ENCODE results near the gene FCER2.
A peak's percentile ranks its signal among the peaks of the same experiment; 100 is the strongest.

The FCER2 gene

GRCh38 chr19:7662657-7663056, 39.3 kb downstream of the FCER2 start:
- in situ Hi-C loops (cut with MboI; ENCODE audit: low sequenced_read_pairs, unreplicated experiment), result loop anchor here (25.0 kb wide), 1 partner anchor 300 kb away; no protein-coding TSS in a partner anchor
- DNase-seq (ENCODE audit: low spot score), result no peak
- TF ChIP-seq, protein P1, sequence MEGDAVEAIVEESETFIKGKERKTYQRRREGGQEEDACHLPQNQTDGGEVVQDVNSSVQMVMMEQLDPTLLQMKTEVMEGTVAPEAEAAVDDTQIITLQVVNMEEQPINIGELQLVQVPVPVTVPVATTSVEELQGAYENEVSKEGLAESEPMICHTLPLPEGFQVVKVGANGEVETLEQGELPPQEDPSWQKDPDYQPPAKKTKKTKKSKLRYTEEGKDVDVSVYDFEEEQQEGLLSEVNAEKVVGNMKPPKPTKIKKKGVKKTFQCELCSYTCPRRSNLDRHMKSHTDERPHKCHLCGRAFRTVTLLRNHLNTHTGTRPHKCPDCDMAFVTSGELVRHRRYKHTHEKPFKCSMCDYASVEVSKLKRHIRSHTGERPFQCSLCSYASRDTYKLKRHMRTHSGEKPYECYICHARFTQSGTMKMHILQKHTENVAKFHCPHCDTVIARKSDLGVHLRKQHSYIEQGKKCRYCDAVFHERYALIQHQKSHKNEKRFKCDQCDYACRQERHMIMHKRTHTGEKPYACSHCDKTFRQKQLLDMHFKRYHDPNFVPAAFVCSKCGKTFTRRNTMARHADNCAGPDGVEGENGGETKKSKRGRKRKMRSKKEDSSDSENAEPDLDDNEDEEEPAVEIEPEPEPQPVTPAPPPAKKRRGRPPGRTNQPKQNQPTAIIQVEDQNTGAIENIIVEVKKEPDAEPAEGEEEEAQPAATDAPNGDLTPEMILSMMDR (IDR thresholded peaks at IDR 0.05; ENCODE audit: borderline replicate concordance, control extremely low read depth, extremely low read depth, insufficient read depth, missing control alignments), result no peak

DNA sequence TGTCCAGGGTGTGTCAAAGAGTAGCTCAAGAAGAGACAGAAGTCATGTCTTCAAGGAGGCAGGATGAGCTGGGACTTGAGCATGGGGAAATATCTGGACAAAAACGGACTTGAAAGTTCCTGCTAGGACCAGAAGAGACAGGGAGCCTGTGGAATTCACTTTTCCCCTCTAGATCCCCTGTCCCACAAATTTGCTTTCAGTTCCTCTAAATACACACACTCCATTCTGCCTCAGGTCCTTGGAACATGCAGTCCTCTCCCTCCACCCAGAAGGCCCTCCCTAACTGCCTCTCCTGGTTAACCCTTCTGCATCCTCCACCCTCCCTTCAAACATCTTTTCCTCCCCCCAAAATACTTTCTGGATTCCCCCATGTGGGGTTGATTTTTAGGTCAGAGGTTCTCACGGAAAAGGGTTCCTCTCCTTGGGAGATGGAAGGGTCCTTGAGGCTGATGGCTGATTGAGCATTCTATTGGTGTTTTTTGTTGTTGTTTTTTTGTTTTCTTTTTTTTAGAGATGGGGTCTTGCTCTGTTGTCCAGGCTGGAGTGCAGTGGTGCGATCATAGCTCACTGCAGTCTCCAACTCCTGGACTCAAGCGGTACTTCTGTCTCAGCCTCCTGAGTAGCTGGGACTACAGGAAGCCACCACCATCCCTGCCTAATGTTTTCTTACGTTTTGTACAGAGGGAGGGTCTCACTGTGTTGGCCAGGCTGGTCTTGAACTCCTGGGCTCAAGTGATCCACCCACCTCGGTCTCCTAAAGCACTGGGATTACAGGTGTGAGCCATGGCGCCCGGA, 40.0 kb downstream of the FCER2 start:
- no peak for DNase-seq (ENCODE audit: low spot score)
- TF ChIP-seq, protein P1 (IDR thresholded peaks at IDR 0.05; ENCODE audit: borderline replicate concordance, control extremely low read depth, extremely low read depth, insufficient read depth, missing control alignments), result no peak
- in situ Hi-C loops (cut with MboI; ENCODE audit: low sequenced_read_pairs, unreplicated experiment), result loop anchor here (25.0 kb wide), 1 partner anchor 300 kb away; no protein-coding TSS in a partner anchor

DNA sequence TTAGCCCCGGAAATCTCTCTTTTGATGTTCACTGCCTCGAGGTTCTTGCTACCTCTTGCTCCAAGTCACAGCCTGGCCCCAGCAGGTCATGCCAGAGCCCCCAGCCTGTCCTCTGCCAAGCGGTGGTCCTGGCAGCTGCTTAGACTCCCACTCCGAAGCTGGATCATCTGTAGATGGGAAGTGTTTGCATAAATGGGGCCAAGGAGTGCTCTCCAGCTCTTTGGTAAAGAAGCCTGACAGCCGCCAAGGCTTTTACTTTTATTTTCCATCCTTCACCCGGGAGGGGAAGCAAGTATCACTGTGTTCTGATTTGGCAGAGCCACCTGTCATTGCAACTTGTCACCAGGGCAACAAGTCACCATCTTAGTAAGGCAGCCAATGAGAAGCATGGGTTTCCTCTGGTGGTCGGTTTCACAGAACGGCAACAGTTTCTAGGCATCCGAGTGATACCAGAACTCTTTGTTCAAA, 43.7 kb downstream of the FCER2 start:
- TF ChIP-seq, protein P1 (IDR thresholded peaks at IDR 0.05; ENCODE audit: borderline replicate concordance, control extremely low read depth, extremely low read depth, insufficient read depth, missing control alignments), result no peak
- DNase-seq (ENCODE audit: low spot score), result peak; percentile 95
- in situ Hi-C loops (cut with MboI; ENCODE audit: low sequenced_read_pairs, unreplicated experiment), result loop anchor here (25.0 kb wide), 1 partner anchor 296 kb away; no protein-coding TSS in a partner anchor

DNA sequence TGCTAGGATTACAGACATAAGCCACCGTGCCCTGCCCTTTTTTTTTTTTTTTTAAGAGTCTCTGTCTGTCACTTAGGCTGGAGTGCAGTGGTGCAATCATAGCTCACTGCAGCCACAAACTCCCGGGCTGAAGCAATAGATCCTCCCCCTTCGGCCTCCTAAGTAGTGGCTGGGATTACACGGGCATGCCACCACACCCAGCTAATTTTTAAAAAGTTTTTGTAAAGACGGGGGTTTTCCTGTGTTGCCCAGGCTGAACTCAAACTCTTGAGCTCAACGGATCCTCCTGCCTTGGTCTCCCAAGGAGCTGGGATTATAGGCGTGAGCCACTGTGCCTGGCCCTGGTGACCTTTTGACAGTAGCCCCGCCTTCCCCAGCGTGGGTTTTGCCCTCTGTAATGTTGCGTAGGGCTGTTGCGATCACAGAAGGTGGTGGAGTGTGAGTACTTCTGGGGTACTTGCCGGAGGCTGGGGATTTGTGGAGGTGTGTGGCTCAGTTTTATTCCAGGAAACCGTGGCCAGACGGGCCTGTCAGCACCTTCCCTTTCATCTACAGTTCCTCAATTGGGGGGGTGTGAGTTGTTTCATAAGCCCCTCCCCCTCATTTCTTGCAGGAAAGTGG, 44.7 kb downstream of the FCER2 start:
- DNase-seq (ENCODE audit: low spot score), result no peak
- TF ChIP-seq, protein P1 (IDR thresholded peaks at IDR 0.05; ENCODE audit: borderline replicate concordance, control extremely low read depth, extremely low read depth, insufficient read depth, missing control alignments), result no peak
- in situ Hi-C loops (cut with MboI; ENCODE audit: low sequenced_read_pairs, unreplicated experiment), result loop anchor here (25.0 kb wide), 1 partner anchor 295 kb away; no protein-coding TSS in a partner anchor

DNA sequence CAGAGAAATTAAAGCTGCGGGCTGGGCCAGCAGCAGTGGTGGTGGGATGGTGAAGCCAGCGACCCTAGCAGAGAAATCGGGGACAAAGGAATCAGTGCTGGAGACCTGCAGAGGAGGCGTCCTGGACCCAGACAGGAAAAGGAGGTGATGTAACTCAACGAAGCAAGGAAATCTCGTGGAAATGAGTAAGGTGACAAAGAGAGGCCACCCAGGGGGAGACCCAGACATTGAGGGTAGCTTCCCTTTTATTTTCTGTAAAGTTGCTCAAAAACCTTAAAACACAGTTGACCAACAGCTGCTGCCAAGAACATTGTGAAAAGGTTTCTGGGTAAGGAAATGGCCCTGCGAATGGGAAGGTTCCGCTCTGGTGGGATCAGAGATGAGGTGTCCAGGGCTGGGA, 46.4 kb downstream of the FCER2 start:
- no peak for DNase-seq (ENCODE audit: low spot score)
- in situ Hi-C loops (cut with MboI; ENCODE audit: low sequenced_read_pairs, unreplicated experiment), result loop anchor here (25.0 kb wide), 1 partner anchor 293 kb away; no protein-coding TSS in a partner anchor
- TF ChIP-seq, protein P1 (IDR thresholded peaks at IDR 0.05; ENCODE audit: borderline replicate concordance, control extremely low read depth, extremely low read depth, insufficient read depth, missing control alignments), result no peak

GRCh38 chr19:7654401-7654800, 47.5 kb downstream of the FCER2 start:
- no peak for DNase-seq (ENCODE audit: low spot score)
- TF ChIP-seq, protein P1 (IDR thresholded peaks at IDR 0.05; ENCODE audit: borderline replicate concordance, control extremely low read depth, extremely low read depth, insufficient read depth, missing control alignments), result no peak
- in situ Hi-C loops (cut with MboI; ENCODE audit: low sequenced_read_pairs, unreplicated experiment), result loop anchor here (25.0 kb wide), 1 partner anchor 292 kb away; no protein-coding TSS in a partner anchor

All from GM13976 (cell line).